HepG2 (cell line): ENCODE data around the gene PSMA3. TPM values are rescaled to one million over a fixed set of nuclear protein-coding genes. Genes with fewer than 3 reads are reported as not detected.

Source experiments
- ATAC-seq: fragments of 200-7000 bp; cut with Tn5 transposase; 3 replicates; pipeline ENCODE4 v1.9.1; 2020; ENCODE audit warnings: mild to moderate bottlenecking, moderate library complexity
- BruUV-seq: library from RNA; stranded (reverse); fragments of 400-500 nt; replicated peaks from 2 replicates; lab custom pipeline; 2021; lab: Mats Ljungman, UMichigan
- CTCF ChIA-PET: fragments of 300-600 bp; formaldehyde crosslinking; extraction: SDS; loops from one replicate; lab custom pipeline; 2021; ENCODE audit warnings: low total read pairs, inconsistent platforms, low intra/inter-chr PET ratio; lab: Yijun Ruan, JAX
- POLR2A ChIA-PET: fragments of 350-600 bp; sonication (Branson Sonifier 250); formaldehyde crosslinking; loops from one replicate; lab custom pipeline; 2020; ENCODE audit warnings: antibody characterized with exemption, inconsistent platforms; lab: Yijun Ruan, JAX
- DNase-seq: peaks from one replicate; pipeline ENCODE4 v3.0.0-alpha.2; 2015; ENCODE audit warnings: low spot score
- FAIRE-seq: peaks from 3 replicates; lab custom pipeline; 2011; peaks lifted over from hg19 to GRCh38; lab: Jason Lieb, UNC
- H2AFZ ChIP-seq: one replicate; pipeline ENCODE4 v1.6.1; 2011; ENCODE audit warnings: low read length, inconsistent platforms
- H3K27ac ChIP-seq: fragments of 300-600 bp; 3 replicates; pipeline ENCODE4 v1.8.0; 2011; ENCODE audit warnings: mixed run types, mild to moderate bottlenecking, mixed read lengths, low read length, inconsistent platforms; ENCODE audit not compliant: insufficient read depth; ENCODE audit errors: extremely low read length
- H3K27me3 ChIP-seq, 2 experiments: fragments of 200-600 bp in 1 of 2; 2 replicates in 1 of 2; 3 replicates in 1 of 2; pipeline versions ENCODE4 v1.6.0 to v1.8.0; 2011; ENCODE audit warnings: low read length in 2 of 2, mild to moderate bottlenecking in 2 of 2, moderate library complexity in 2 of 2, inconsistent platforms in 1 of 2; ENCODE audit not compliant: insufficient read depth in 2 of 2, control insufficient read depth in 1 of 2
- H3K36me3 ChIP-seq, 2 experiments: fragments of 200-600 bp in 1 of 2; replicated peaks in 1 of 2; 2 replicates in 1 of 2; 3 replicates in 1 of 2; pipeline versions ENCODE4 v1.5.1 to v1.8.0; 2011; ENCODE audit warnings: low read length in 2 of 2, inconsistent platforms in 1 of 2; ENCODE audit not compliant: insufficient read depth in 2 of 2, control insufficient read depth in 1 of 2
- H3K4me1 ChIP-seq: 2 replicates; pipeline ENCODE4 v1.5.1; 2012; ENCODE audit warnings: low read length, inconsistent platforms; ENCODE audit not compliant: insufficient read depth
- H3K4me2 ChIP-seq: 2 replicates; pipeline ENCODE4 v1.6.0; 2011; ENCODE audit warnings: low read depth, low read length, inconsistent platforms
- H3K4me3 ChIP-seq, 3 experiments: fragments of 200-600 bp in 1 of 3; sonication (generic), shearing (Covaris generic) in 1 of 3; replicated peaks in 1 of 3; 2 replicates each; pipeline ENCODE4 v1.5.1; 2011 to 2016; ENCODE audit warnings: low read length in 3 of 3, inconsistent platforms in 2 of 3, low read depth in 2 of 3, mild to moderate bottlenecking in 2 of 3, control low read depth in 1 of 3, mixed read lengths in 1 of 3; ENCODE audit not compliant: insufficient read depth in 1 of 3
- H3K79me2 ChIP-seq: one replicate; pipeline ENCODE4 v1.6.1; 2011; ENCODE audit warnings: low read length, inconsistent platforms; ENCODE audit not compliant: insufficient read depth
- H3K9ac ChIP-seq: 2 replicates; pipeline ENCODE4 v1.6.0; 2011; ENCODE audit warnings: mild to moderate bottlenecking, low read depth, low read length, inconsistent platforms; ENCODE audit not compliant: insufficient read depth
- H3K9me3 ChIP-seq: 2 replicates; pipeline ENCODE4 v1.5.1; 2012; ENCODE audit warnings: mild to moderate bottlenecking, low read length
- H4K20me1 ChIP-seq: 2 replicates; pipeline ENCODE4 v1.6.0; 2011; ENCODE audit warnings: inconsistent platforms, mild to moderate bottlenecking, low read length, moderate library complexity; ENCODE audit not compliant: insufficient read depth
- DR1 ChIP-seq: sonication (generic); formaldehyde crosslinking; IDR thresholded peaks from 2 replicates; pipeline ENCODE4 v1.8.0; 2021; ENCODE audit warnings: mild to moderate bottlenecking, missing genetic modification reagents, inconsistent platforms
- FOXA1 ChIP-seq, 2 experiments: fragments of 450-650 bp in 1 of 2; sonication (generic) in 1 of 2; formaldehyde crosslinking in 1 of 2; IDR thresholded peaks; 2 replicates each; pipeline versions ENCODE4 v1.4.0 to v1.6.1; 2016 to 2020; ENCODE audit warnings: missing genetic modification reagents in 1 of 2
- HMGXB4 ChIP-seq, 2 experiments: sonication (generic) in 1 of 2; formaldehyde crosslinking in 1 of 2; IDR thresholded peaks; 2 replicates each; pipeline versions ENCODE4 v1.4.0 to v1.6.1; 2018 to 2020; ENCODE audit warnings: missing genetic modification reagents in 2 of 2, borderline replicate concordance in 1 of 2, low read depth in 1 of 2, mild to moderate bottlenecking in 1 of 2, missing biosample characterization in 1 of 2
- HNRNPK ChIP-seq: fragments of 200-400 bp; formaldehyde crosslinking; IDR thresholded peaks from 2 replicates; pipeline ENCODE4 v1.6.1; 2018; ENCODE audit warnings: low read length, low read depth, moderate library complexity, mild to moderate bottlenecking; ENCODE audit not compliant: poor library complexity, severe bottlenecking
- NPAS2 ChIP-seq: sonication (generic); formaldehyde crosslinking; IDR thresholded peaks from 2 replicates; pipeline ENCODE4 v1.8.0; 2022; ENCODE audit warnings: mild to moderate bottlenecking, missing genetic modification reagents, borderline replicate concordance
- UBTF ChIP-seq: sonication (generic); formaldehyde crosslinking; IDR thresholded peaks from 2 replicates; pipeline ENCODE4 v1.4.0; 2020; ENCODE audit warnings: mild to moderate bottlenecking, missing genetic modification reagents
- ZNF362 ChIP-seq: sonication (generic); formaldehyde crosslinking; IDR thresholded peaks from 2 replicates; pipeline ENCODE4 v1.4.0; 2020; ENCODE audit warnings: missing genetic modification reagents, mild to moderate bottlenecking, borderline replicate concordance
- ZNF703 ChIP-seq: sonication (generic); formaldehyde crosslinking; IDR thresholded peaks from 2 replicates; pipeline ENCODE4 v1.5.1; 2020; ENCODE audit warnings: missing genetic modification reagents, mild to moderate bottlenecking, moderate library complexity, borderline replicate concordance
- ZNF784 ChIP-seq: sonication (generic); formaldehyde crosslinking; IDR thresholded peaks from 2 replicates; pipeline ENCODE4 v1.5.1; 2020; ENCODE audit warnings: missing genetic modification reagents, mild to moderate bottlenecking, borderline replicate concordance
- ZSCAN20 ChIP-seq: sonication (generic); formaldehyde crosslinking; IDR thresholded peaks from 2 replicates; pipeline ENCODE4 v1.4.0; 2020; ENCODE audit warnings: missing genetic modification reagents, mild to moderate bottlenecking, borderline replicate concordance
- WGBS: methylation state at CpG from one replicate; pipeline ENCODE4 v1.1.6; 2017; ENCODE audit warnings: low lambda C conversion rate; 5-methylcytosine and 5-hydroxymethylcytosine counted together
- in situ Hi-C: cut with HindIII; loops from 2 replicates; pipeline ENCODE4 v1.10.0; 2017; ENCODE audit warnings: low pct_unique_long_range_greater_than_20kb; ENCODE audit not compliant: extremely low pct_ligation_motif_present
- intact Hi-C: fragments of 100-400 bp; cut with micrococcal nuclease; formaldehyde crosslinking; loops from one replicate; pipeline ENCODE4 v1.10.0; 2022; ENCODE audit not compliant: unreplicated experiment
- polyA plus RNA-seq, 8 experiments: library from polyadenylated mRNA; depleted of rRNA in 3 of 8; stranded (reverse) in 7 of 8; unstranded in 1 of 8; fragments of >200 nt; fragmentation: Illumina TruSeq in 4 of 8; extraction: Trizol in 4 of 8; gene quantifications; 2 replicates each; pipeline versions ENCODE4 v1.2.1 to v1.2.3, GENCODE V29; 2011 to 2016; ENCODE audit warnings: low read depth in 4 of 8, missing spikeins in 1 of 8, mixed read lengths in 1 of 8; ENCODE audit not compliant: insufficient read depth in 1 of 8
- total RNA-seq, 5 experiments: library from RNA; depleted of rRNA; stranded (reverse); fragments of >200 nt; fragmentation: Illumina TruSeq; extraction: Trizol; gene quantifications; 2 replicates each; pipeline ENCODE4 v1.2.3, GENCODE V29; 2016; ENCODE audit warnings: low read depth in 1 of 5

The PSMA3 gene
- total and polyA plus RNA-seq, 2 of the 13 experiments (the other 11 are each of a cell fraction or from before 2014, with no cell fraction given) = 232 to 275 TPM

GRCh38 chr14:58196198-58196597, 48.4 kb upstream of the PSMA3 start:
- POLR2A ChIA-PET = no interaction called here
- FAIRE-seq (no peak), ATAC-seq (no peak), DNase-seq (no peak)
- WGBS = 85% methylated on average over 1 of the region's 1 CpG
- Histone ChIP-seq H3K36me3 (no peaks in the 10 kb centered on the region), H3K27ac (no peak overlapping the region), H3K9me3 (no peaks in the 10 kb centered on the region), H3K27me3 (no peaks in the 10 kb centered on the region; a peak in 2 of 5 replicates), H3K4me1 (peaks cover 30% of the 10 kb centered on the region), H3K9ac (no peak overlapping the region), H3K4me3 (no peak overlapping the region), H3K4me2 (no peak overlapping the region), H4K20me1 (no peaks in the 10 kb centered on the region), H2AFZ (no peak overlapping the region), H3K79me2 (peaks cover 10% of the 10 kb centered on the region)
- intact Hi-C loops (no loop called here), in situ Hi-C loops (no loop called here)
- TF ChIP-seq DR1 (CRISPR knock-in tag) (no peak), UBTF (CRISPR knock-in tag) (no peak), HNRNPK (no peak), FOXA1 (IDR thresholded peaks at IDR 0.05) (no peak), FOXA1 (CRISPR knock-in tag; IDR thresholded peaks at IDR 0.05) (no peak), ZNF362 (CRISPR knock-in tag) (no peak), ZSCAN20 (CRISPR knock-in tag) (no peak), HMGXB4 (CRISPR knock-in tag; IDR thresholded peaks at IDR 0.05; ENCODE audit: borderline replicate concordance in 1 of 2, low read depth in 1 of 2) (no peak), NPAS2 (CRISPR knock-in tag) (no peak), ZNF703 (CRISPR knock-in tag) (no peak), ZNF784 (no peak)
- CTCF ChIA-PET = no interaction called here
- BruUV-seq = no TSS peak
